CD14-positive monocyte (primary cell): ENCODE measurements around the gene KIF26B. TPM values are rescaled to one million over a fixed set of nuclear protein-coding genes. Genes with fewer than 3 reads are reported as not detected.

Experiments used
- DNase-seq, 3 donors: peaks; one replicate each; pipeline ENCODE4 v3.0.0-alpha.2; 2011 to 2022
- H2AFZ ChIP-seq: 2 replicates; pipeline ENCODE4 v1.6.0; 2012; ENCODE audit warnings: mild to moderate bottlenecking, low read depth, low read length, inconsistent platforms; ENCODE audit not compliant: insufficient read depth, poor library complexity, severe bottlenecking
- H3K27ac ChIP-seq, 2 donors: 1 replicate in 1 of 2; 2 replicates in 1 of 2; pipeline ENCODE4 v1.5.1; 2012 to 2013; ENCODE audit warnings: low read length in 2 of 2, control low read depth in 1 of 2, inconsistent platforms in 1 of 2, low read depth in 1 of 2, mild to moderate bottlenecking in 1 of 2
- H3K27me3 ChIP-seq, 2 donors: one replicate each; pipeline versions ENCODE4 v1.6.0 to v1.6.1; 2011 to 2013; ENCODE audit warnings: low read length in 2 of 2; ENCODE audit not compliant: control insufficient read depth in 2 of 2, insufficient read depth in 2 of 2
- H3K36me3 ChIP-seq, 2 donors: replicated peaks in 1 of 2; 1 replicate in 1 of 2; 2 replicates in 1 of 2; pipeline versions ENCODE4 v1.5.1 to v1.6.1; 2012 to 2013; ENCODE audit warnings: low read length in 2 of 2, control low read depth in 1 of 2, inconsistent platforms in 1 of 2, mild to moderate bottlenecking in 1 of 2; ENCODE audit not compliant: insufficient read depth in 2 of 2, control insufficient read depth in 1 of 2
- H3K4me1 ChIP-seq, 2 donors: 1 replicate in 1 of 2; 2 replicates in 1 of 2; pipeline versions ENCODE4 v1.5.1 to v1.6.1; 2012 to 2013; ENCODE audit warnings: low read length in 2 of 2, control low read depth in 1 of 2, inconsistent platforms in 1 of 2, mild to moderate bottlenecking in 1 of 2, moderate library complexity in 1 of 2; ENCODE audit not compliant: insufficient read depth in 2 of 2, control insufficient read depth in 1 of 2
- H3K4me2 ChIP-seq: replicated peaks from 2 replicates; pipeline ENCODE3; 2012; ENCODE audit warnings: low read length, moderate library complexity, mild to moderate bottlenecking; ENCODE audit not compliant: poor library complexity, severe bottlenecking; ENCODE audit errors: extremely low read depth
- H3K4me3 ChIP-seq, 3 experiments: fragments of 200-600 bp in 1 of 3; sonication (generic) in 1 of 3; replicated peaks in 1 of 3; 1 replicate in 2 of 3; 2 replicates in 1 of 3; pipeline ENCODE4 v1.5.1; 2011 to 2013; ENCODE audit warnings: low read length in 3 of 3, mild to moderate bottlenecking in 3 of 3, control low read depth in 2 of 3, low read depth in 2 of 3, inconsistent platforms in 1 of 3, moderate library complexity in 1 of 3
- H3K79me2 ChIP-seq: 2 replicates; pipeline ENCODE4 v1.6.0; 2012; ENCODE audit warnings: mild to moderate bottlenecking, control low read depth, inconsistent platforms, low read length, moderate library complexity; ENCODE audit not compliant: insufficient read depth
- H3K9ac ChIP-seq: 2 replicates; pipeline ENCODE4 v1.6.0; 2017; ENCODE audit warnings: low read length, mild to moderate bottlenecking; ENCODE audit not compliant: insufficient read depth, poor library complexity, severe bottlenecking
- H3K9me3 ChIP-seq, 2 donors: replicated peaks in 1 of 2; 1 replicate in 1 of 2; 2 replicates in 1 of 2; pipeline versions ENCODE4 v1.5.1 to v1.6.1; 2012 to 2013; ENCODE audit warnings: low read length in 2 of 2, control low read depth in 1 of 2; ENCODE audit not compliant: control insufficient read depth in 1 of 2, insufficient read depth in 1 of 2
- H4K20me1 ChIP-seq: 2 replicates; pipeline ENCODE4 v1.6.0; 2012; ENCODE audit warnings: mild to moderate bottlenecking, low read length, control low read depth, moderate library complexity; ENCODE audit not compliant: insufficient read depth
- H3K27ac Mint-ChIP-seq, 7 donors: one replicate each; pipeline ENCODE4 v1.8.0; 2020; ENCODE audit warnings: mild to moderate bottlenecking in 7 of 7, mixed read lengths in 7 of 7, moderate library complexity in 6 of 7, inconsistent platforms in 2 of 7
- H3K27me3 Mint-ChIP-seq, 3 donors: one replicate each; pipeline ENCODE4 v1.8.0; 2021 to 2022; ENCODE audit warnings: low read depth in 3 of 3, mild to moderate bottlenecking in 3 of 3, mixed read lengths in 3 of 3, moderate library complexity in 3 of 3, inconsistent platforms in 1 of 3
- H3K36me3 Mint-ChIP-seq, 2 donors: one replicate each; pipeline ENCODE4 v1.8.0; 2020; ENCODE audit warnings: mixed read lengths in 2 of 2, inconsistent platforms in 1 of 2, mild to moderate bottlenecking in 1 of 2
- H3K4me1 Mint-ChIP-seq: one replicate; pipeline ENCODE4 v1.8.0; 2020; ENCODE audit warnings: mild to moderate bottlenecking, mixed read lengths
- H3K4me3 Mint-ChIP-seq, 2 donors: one replicate each; pipeline ENCODE4 v1.8.0; 2020; ENCODE audit warnings: mild to moderate bottlenecking in 2 of 2, mixed read lengths in 2 of 2, moderate library complexity in 1 of 2
- H3K9me3 Mint-ChIP-seq, 7 donors: one replicate each; pipeline ENCODE4 v1.8.0; 2020 to 2022; ENCODE audit warnings: mixed read lengths in 7 of 7, mild to moderate bottlenecking in 6 of 7, moderate library complexity in 6 of 7, inconsistent platforms in 2 of 7
- CTCF ChIP-seq: fragments of 200-600 bp; IDR thresholded peaks from one replicate; pipeline ENCODE4 v1.8.0; 2022; ENCODE audit warnings: antibody characterized with exemption, mild to moderate bottlenecking
- WGBS: methylation state at CpG from one replicate; pipeline ENCODE4 v1.1.5; 2013; ENCODE audit warnings: missing lambda C conversion rate; ENCODE audit not compliant: insufficient coverage; 5-methylcytosine and 5-hydroxymethylcytosine counted together
- intact Hi-C, 2 donors: fragments of 100-400 bp; cut with micrococcal nuclease; formaldehyde crosslinking; loops; one replicate each; pipeline versions ENCODE4 v1.15.0 to v1.15.1; 2023
- polyA plus RNA-seq, 3 donors: library from polyadenylated mRNA; depleted of rRNA in 1 of 3; unstranded in 2 of 3; stranded (reverse) in 1 of 3; fragments of 300-500 nt in 2 of 3; fragments of >200 nt in 1 of 3; fragmentation: Illumina TruSeq in 2 of 3; gene quantifications; 1 replicate in 2 of 3; 2 replicates in 1 of 3; pipeline ENCODE4 v1.2.3, GENCODE V29; 2012 to 2021

KIF26B gene
- polyA plus RNA-seq, 3 donors = 0.01 to 0.05 TPM; not detected in 1

GRCh38 chr1:245489838-245490237, 335.1 kb downstream of the KIF26B start:
- WGBS = no CpG with 5 or more reads among the region's 2 CpGs

DNA sequence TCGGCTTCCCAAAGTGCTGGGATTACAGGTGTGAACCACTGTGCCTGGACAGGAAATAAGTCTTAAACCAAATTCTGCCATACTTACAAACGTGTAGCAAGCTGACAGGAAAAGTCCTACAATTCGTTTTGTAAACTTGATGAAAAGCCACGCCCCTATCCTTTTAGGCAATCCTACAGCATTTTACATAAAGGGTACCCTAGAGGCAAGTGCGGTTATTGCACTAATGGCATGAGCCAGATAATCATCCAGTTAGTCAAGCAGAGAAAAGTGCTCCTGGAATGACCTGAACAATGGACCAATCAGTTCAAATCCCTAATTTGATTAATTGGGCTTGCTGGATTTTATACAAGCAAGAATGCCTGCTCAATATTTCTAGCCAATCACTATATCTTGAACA, 338.2 kb downstream of the KIF26B start:
- Mint-ChIP-seq H3K4me1 (peaks cover 20% of the 10 kb centered on the region), H3K36me3 (no peaks in the 10 kb centered on the region), H3K4me3 (no peak overlapping the region), H3K27me3 (peaks cover 0 to 5% (median 4%) of the 10 kb centered on the region in 3 donors), H3K27ac (no peak overlapping the region), H3K9me3 (peaks cover 1 to 12% (median 5%) of the 10 kb centered on the region in 7 donors)
- Histone ChIP-seq H3K4me3 (no peak overlapping the region), H3K4me1 (peaks cover 7 to 8% of the 10 kb centered on the region in 2 donors), H3K36me3 (no peaks in the 10 kb centered on the region), H3K79me2 (no peaks in the 10 kb centered on the region), H3K4me2 (no peak overlapping the region), H3K27ac (no peak overlapping the region), H3K9ac (no peak overlapping the region), H3K9me3 (no peaks in the 10 kb centered on the region), H3K27me3 (no peaks in the 10 kb centered on the region), H2AFZ (no peak overlapping the region), H4K20me1 (no peaks in the 10 kb centered on the region)
- DNase-seq = peak; percentile 19 to 27 (median 22)
- peak; percentile 58 for TF ChIP-seq CTCF
- WGBS = 30% methylated on average over 4 of the region's 5 CpGs
- intact Hi-C loops = no loop called here

More at GRCh38 chr1:245489838-245490237, 335.1 kb downstream of the KIF26B start:
- Histone ChIP-seq H2AFZ (no peak overlapping the region), H3K9me3 (no peaks in the 10 kb centered on the region), H3K79me2 (no peaks in the 10 kb centered on the region), H4K20me1 (no peaks in the 10 kb centered on the region), H3K27me3 (no peaks in the 10 kb centered on the region), H3K4me2 (no peak overlapping the region), H3K4me3 (no peak overlapping the region), H3K4me1 (peaks cover 33 to 35% of the 10 kb centered on the region in 2 donors), H3K36me3 (no peaks in the 10 kb centered on the region), H3K27ac (no peak overlapping the region), H3K9ac (no peak overlapping the region)
- peaks cover 0 to 5% (median 3%) of the 10 kb centered on the region in 7 donors for H3K9me3 Mint-ChIP-seq
- H3K4me3 Mint-ChIP-seq = no peak overlapping the region
- H3K27ac Mint-ChIP-seq = no peak overlapping the region
- H3K36me3 Mint-ChIP-seq = no peaks in the 10 kb centered on the region
- intact Hi-C loops = no loop called here
- DNase-seq = no peak
- TF ChIP-seq CTCF = no peak
- H3K27me3 Mint-ChIP-seq = peaks cover 0 to 2% (median 0%) of the 10 kb centered on the region in 3 donors
- peaks cover 44% of the 10 kb centered on the region for H3K4me1 Mint-ChIP-seq
